Measurements from ENCODE around the gene OR2L5.

- TF ChIP-seq BHLHE40 (IDR thresholded peaks at IDR 0.05; ENCODE audit: borderline replicate concordance) (no peak), SP1 (IDR thresholded peaks at IDR 0.05) (no peak), ARNT (IDR thresholded peaks at IDR 0.05) (no peak), FOXM1 (IDR thresholded peaks at IDR 0.05; ENCODE audit: borderline replicate concordance) (no peak), FOXA1 (IDR thresholded peaks at IDR 0.05) (no peak), FOXK2 (IDR thresholded peaks at IDR 0.05) (no peak), SUZ12 (IDR thresholded peaks at IDR 0.05) (no peak), ELF4 (IDR thresholded peaks at IDR 0.05) (no peak), LEF1 (IDR thresholded peaks at IDR 0.05; ENCODE audit: borderline replicate concordance) (no peak), CTBP1 (IDR thresholded peaks at IDR 0.05; ENCODE audit: borderline replicate concordance) (no peak)
Observed at GRCh38 chr1:247966532-247967204, 46.8 kb upstream of the OR2L5 start.
